Naive thymus-derived CD4-positive, alpha-beta T cell (primary cell): ENCODE data around the gene CCDC88A. TPM values are rescaled to one million over a fixed set of nuclear protein-coding genes. Genes with fewer than 3 reads are reported as not detected.

ENCODE experiments used
- ATAC-seq: fragments of 150-1000 bp; cut with Tn5 transposase; 2 replicates; pipeline ENCODE4 v1.10.0; 2021; ENCODE audit warnings: mild to moderate bottlenecking, moderate library complexity
- CTCF ChIA-PET: fragments of 350-600 bp; sonication (Branson Sonifier 250); formaldehyde crosslinking; loops from one replicate; lab custom pipeline; 2021; ENCODE audit warnings: antibody characterized with exemption; lab: Charles Lee
- POLR2A ChIA-PET: fragments of 350-600 bp; sonication (Branson Sonifier 250); formaldehyde crosslinking; loops from one replicate; lab custom pipeline; 2021; ENCODE audit warnings: antibody characterized with exemption, inconsistent platforms; lab: Charles Lee
- DNase-seq, 9 donors: peaks; one replicate each; pipeline versions ENCODE4 v3.0.0 to v3.0.0-alpha.2; 2020 to 2022; ENCODE audit warnings: mixed read lengths in 1 of 9
- H3K27ac ChIP-seq: one replicate; pipeline ENCODE4 v1.7.0; 2013; ENCODE audit warnings: mild to moderate bottlenecking, low read depth, low read length, moderate library complexity
- H3K27me3 ChIP-seq, 2 donors: one replicate each; pipeline ENCODE4 v1.7.0; 2013; ENCODE audit warnings: low read length in 2 of 2, mild to moderate bottlenecking in 2 of 2, moderate library complexity in 2 of 2; ENCODE audit not compliant: control insufficient read depth in 2 of 2, insufficient read depth in 2 of 2
- H3K36me3 ChIP-seq, 3 experiments: 1 replicate in 2 of 3; 2 replicates in 1 of 3; pipeline ENCODE4 v1.7.0; 2013; ENCODE audit warnings: low read length in 3 of 3, mild to moderate bottlenecking in 3 of 3, moderate library complexity in 1 of 3; ENCODE audit not compliant: insufficient read depth in 3 of 3, control insufficient read depth in 2 of 3
- H3K4me1 ChIP-seq, 2 donors: one replicate each; pipeline ENCODE4 v1.7.0; 2013; ENCODE audit warnings: low read length in 2 of 2, mild to moderate bottlenecking in 2 of 2, moderate library complexity in 1 of 2; ENCODE audit not compliant: control insufficient read depth in 2 of 2, insufficient read depth in 2 of 2
- H3K4me3 ChIP-seq: 2 replicates; pipeline ENCODE4 v1.7.0; 2013; ENCODE audit warnings: mild to moderate bottlenecking, low read length
- H3K9me3 ChIP-seq, 3 experiments: 1 replicate in 2 of 3; 2 replicates in 1 of 3; pipeline ENCODE4 v1.7.0; 2013; ENCODE audit warnings: low read length in 3 of 3; ENCODE audit not compliant: control insufficient read depth in 2 of 3
- H3K27ac Mint-ChIP-seq, 9 donors: one replicate each; pipeline ENCODE4 v1.8.0; 2020 to 2022; ENCODE audit warnings: mixed read lengths in 9 of 9, mild to moderate bottlenecking in 8 of 9, moderate library complexity in 5 of 9, inconsistent platforms in 2 of 9
- H3K27me3 Mint-ChIP-seq, 5 donors: one replicate each; pipeline ENCODE4 v1.8.0; 2021 to 2022; ENCODE audit warnings: mixed read lengths in 5 of 5, mild to moderate bottlenecking in 1 of 5
- H3K36me3 Mint-ChIP-seq, 5 donors: one replicate each; pipeline ENCODE4 v1.8.0; 2020 to 2022; ENCODE audit warnings: mixed read lengths in 5 of 5, mild to moderate bottlenecking in 3 of 5, inconsistent platforms in 1 of 5
- H3K4me1 Mint-ChIP-seq, 7 donors: one replicate each; pipeline ENCODE4 v1.8.0; 2020 to 2022; ENCODE audit warnings: mixed read lengths in 7 of 7, mild to moderate bottlenecking in 3 of 7, inconsistent platforms in 1 of 7
- H3K4me3 Mint-ChIP-seq, 10 donors: one replicate each; pipeline ENCODE4 v1.8.0; 2020 to 2022; ENCODE audit warnings: mild to moderate bottlenecking in 10 of 10, mixed read lengths in 10 of 10, moderate library complexity in 6 of 10, inconsistent platforms in 2 of 10
- H3K9me3 Mint-ChIP-seq, 11 donors: one replicate each; pipeline ENCODE4 v1.8.0; 2020 to 2022; ENCODE audit warnings: mixed read lengths in 11 of 11, mild to moderate bottlenecking in 4 of 11, inconsistent platforms in 1 of 11, moderate library complexity in 1 of 11
- intact Hi-C, 2 donors: fragments of 100-400 bp; cut with micrococcal nuclease; formaldehyde crosslinking; loops; one replicate each; pipeline ENCODE4 v1.15.1; 2023
- polyA plus RNA-seq, 2 donors: library from polyadenylated mRNA; unstranded; fragments of 300-500 nt; fragmentation: Illumina TruSeq; gene quantifications; one replicate each; pipeline ENCODE4 v1.2.3, GENCODE V29; 2021
- total RNA-seq, 6 experiments: library from RNA in 5 of 6; stranded (reverse) in 5 of 6; gene quantifications; 1 replicate in 5 of 6; 2 replicates in 1 of 6; pipeline ENCODE4 v1.2.3 and lab custom pipeline; 2021 to 2026

Gene CCDC88A
- total and polyA plus RNA-seq, 7 experiments from 2014 or later: 1.2 to 53.3 (median 15.9) TPM

GRCh38 chr2:55309446-55309845 is 110.2 kb downstream of the CCDC88A start:
- H3K9me3 Mint-ChIP-seq: no peaks in the 10 kb centered on the region

GRCh38 chr2:55302241-55302640 is 117.4 kb downstream of the CCDC88A start:
- Histone ChIP-seq H3K9me3 (no peaks in the 10 kb centered on the region), H3K4me1 (no peaks in the 10 kb centered on the region), H3K27ac (no peak overlapping the region), H3K4me3 (no peak overlapping the region), H3K36me3 (no peaks in the 10 kb centered on the region), H3K27me3 (no peaks in the 10 kb centered on the region)
- no peak overlapping the region for H3K27ac Mint-ChIP-seq
- H3K4me3 Mint-ChIP-seq: no peak overlapping the region
- POLR2A ChIA-PET: interaction anchor here (1.3 kb wide), 1 partner anchor 11 kb away, joined by 3 read pairs; no protein-coding TSS in a partner anchor
- no peak for ATAC-seq
- no peak for DNase-seq
- CTCF ChIA-PET: no interaction called here
- peaks cover 0 to 4% (median 0%) of the 10 kb centered on the region in 7 donors for H3K4me1 Mint-ChIP-seq
- peaks cover 0 to 7% (median 0%) of the 10 kb centered on the region in 5 donors for H3K27me3 Mint-ChIP-seq
- intact Hi-C loops: no loop called here
- H3K9me3 Mint-ChIP-seq: no peaks in the 10 kb centered on the region
- peaks cover 0 to 3% (median 0%) of the 10 kb centered on the region in 5 donors for H3K36me3 Mint-ChIP-seq

More at GRCh38 chr2:55309446-55309845, 110.2 kb downstream of the CCDC88A start:
- Histone ChIP-seq H3K36me3 (no peaks in the 10 kb centered on the region), H3K9me3 (no peaks in the 10 kb centered on the region), H3K27me3 (no peaks in the 10 kb centered on the region), H3K4me1 (no peaks in the 10 kb centered on the region), H3K27ac (no peak overlapping the region), H3K4me3 (no peak overlapping the region)
- CTCF ChIA-PET: no interaction called here
- DNase-seq (no peak), ATAC-seq (no peak)
- Mint-ChIP-seq H3K4me1 (peaks cover 0 to 10% (median 0%) of the 10 kb centered on the region in 7 donors), H3K27ac (no peak overlapping the region), H3K36me3 (peaks cover 0 to 14% (median 6%) of the 10 kb centered on the region in 5 donors), H3K27me3 (no peaks in the 10 kb centered on the region), H3K4me3 (no peak overlapping the region)
- POLR2A ChIA-PET: no interaction called here
- intact Hi-C loops: no loop called here

GRCh38 chr2:55301277-55301676 is 118.4 kb downstream of the CCDC88A start:
- Histone ChIP-seq H3K27me3 (no peaks in the 10 kb centered on the region), H3K27ac (no peak overlapping the region), H3K36me3 (no peaks in the 10 kb centered on the region), H3K9me3 (no peaks in the 10 kb centered on the region), H3K4me3 (no peak overlapping the region), H3K4me1 (no peaks in the 10 kb centered on the region)
- intact Hi-C loops: no loop called here
- POLR2A ChIA-PET: interaction anchor here (1.3 kb wide), 1 partner anchor 10 kb away, joined by 3 read pairs; no protein-coding TSS in a partner anchor
- no peaks in the 10 kb centered on the region for H3K9me3 Mint-ChIP-seq
- CTCF ChIA-PET: no interaction called here
- ATAC-seq (no peak), DNase-seq (no peak)
- H3K36me3 Mint-ChIP-seq: peaks cover 0 to 3% (median 0%) of the 10 kb centered on the region in 5 donors
- H3K4me1 Mint-ChIP-seq: peaks cover 0 to 4% (median 0%) of the 10 kb centered on the region in 7 donors
- peaks cover 0 to 7% (median 0%) of the 10 kb centered on the region in 5 donors for H3K27me3 Mint-ChIP-seq
- no peak overlapping the region for H3K4me3 Mint-ChIP-seq
- H3K27ac Mint-ChIP-seq: no peak overlapping the region

- no peaks in the 10 kb centered on the region for H3K36me3 ChIP-seq
- CTCF ChIA-PET: interaction anchor here (0.7 kb wide), 1 partner anchor 223 kb away, joined by 3 read pairs; no protein-coding TSS in a partner anchor
- POLR2A ChIA-PET: no interaction called here
Observed at GRCh38 chr2:55296393-55296792, 123.3 kb downstream of the CCDC88A start.

GRCh38 chr2:55283083-55283482 is 136.6 kb downstream of the CCDC88A start:
- Histone ChIP-seq H3K27ac (peak overlapping the region; percentile 93), H3K4me3 (no peak overlapping the region)
- CTCF ChIA-PET: no interaction called here

More at GRCh38 chr2:55296393-55296792, 123.3 kb downstream of the CCDC88A start:
- intact Hi-C loops: no loop called here
- H3K27ac Mint-ChIP-seq: no peak overlapping the region
- Histone ChIP-seq H3K27me3 (no peaks in the 10 kb centered on the region), H3K9me3 (no peaks in the 10 kb centered on the region), H3K27ac (no peak overlapping the region), H3K4me1 (no peaks in the 10 kb centered on the region), H3K4me3 (no peak overlapping the region)
- no peak for DNase-seq
- H3K27me3 Mint-ChIP-seq: no peaks in the 10 kb centered on the region
- H3K4me1 Mint-ChIP-seq: peaks cover 0 to 13% (median 12%) of the 10 kb centered on the region in 7 donors
- no peak for ATAC-seq
- peaks cover 0 to 3% (median 0%) of the 10 kb centered on the region in 5 donors for H3K36me3 Mint-ChIP-seq
- no peaks in the 10 kb centered on the region for H3K9me3 Mint-ChIP-seq
- no peak overlapping the region for H3K4me3 Mint-ChIP-seq

GRCh38 chr2:55282110-55282917 is 137.3 kb downstream of the CCDC88A start:
- Histone ChIP-seq H3K27ac (peak overlapping the region; percentile 93), H3K36me3 (peaks cover 0 to 3% (median 0%) of the 10 kb centered on the region in 3 experiments), H3K27me3 (no peaks in the 10 kb centered on the region), H3K4me1 (peaks cover 0 to 4% of the 10 kb centered on the region in 2 donors), H3K4me3 (peak overlapping the region; percentile 80), H3K9me3 (no peaks in the 10 kb centered on the region)
- Mint-ChIP-seq H3K4me3 (peak overlapping the region; percentile 87 to 97 (median 92)), H3K36me3 (peaks cover 0 to 8% (median 1%) of the 10 kb centered on the region in 5 donors), H3K27me3 (peaks cover 0 to 2% (median 0%) of the 10 kb centered on the region in 5 donors), H3K9me3 (no peaks in the 10 kb centered on the region), H3K27ac (peak overlapping the region; percentile 94 to 99 (median 98)), H3K4me1 (peaks cover 11 to 43% (median 29%) of the 10 kb centered on the region in 7 donors)
- CTCF ChIA-PET: interaction anchor here (0.6 kb wide), 1 partner anchor 38 kb away, joined by 4 read pairs; no protein-coding TSS in a partner anchor
- intact Hi-C loops: loop anchor here (1.0 to 10.0 kb wide), 10 partner anchors 13 to 1168 kb away; partner anchors contain the start of genes CFAP36 (in 2 of the 2), CLHC1 (in 2 of the 2), MTIF2 (in 2 of the 2) and PPP4R3B (in 2 of the 2)
- peak; percentile 78 to 87 (median 83) for DNase-seq
- POLR2A ChIA-PET: interaction anchor here (0.6 to 2.6 kb wide), 6 partner anchors 12 to 336 kb away, joined by 3 to 21 read pairs (median 4); partner anchors contain the start of genes CFAP36, CLHC1, MTIF2 and PPP4R3B
- ATAC-seq: peak; percentile 99

More at GRCh38 chr2:55283083-55283482, 136.6 kb downstream of the CCDC88A start:
- H3K27me3 Mint-ChIP-seq: peaks cover 0 to 2% (median 0%) of the 10 kb centered on the region in 5 donors
- Histone ChIP-seq H3K27me3 (no peaks in the 10 kb centered on the region), H3K4me1 (peaks cover 0 to 4% of the 10 kb centered on the region in 2 donors), H3K9me3 (no peaks in the 10 kb centered on the region), H3K36me3 (peaks cover 0 to 3% (median 0%) of the 10 kb centered on the region in 3 experiments)
- peak overlapping the region; percentile 34 to 97 (median 92) for H3K4me3 Mint-ChIP-seq
- DNase-seq (no peak), ATAC-seq (no peak)
- peaks cover 0 to 8% (median 1%) of the 10 kb centered on the region in 5 donors for H3K36me3 Mint-ChIP-seq
- H3K9me3 Mint-ChIP-seq: no peaks in the 10 kb centered on the region
- H3K4me1 Mint-ChIP-seq: peaks cover 11 to 48% (median 32%) of the 10 kb centered on the region in 7 donors
- H3K27ac Mint-ChIP-seq: peak overlapping the region in 6 of 9 donors; percentile 13 to 99 (median 58)
- intact Hi-C loops: loop anchor here (5.0 to 10.0 kb wide), 4 partner anchors 134 to 1168 kb away; partner anchors contain the start of genes ACYP2 (in 1 of the 2), CCDC88A (in 1 of the 2), EML6 (in 1 of the 2) and PNPT1 (in 1 of the 2)
- POLR2A ChIA-PET: interaction anchor here (1.0 kb wide), 1 partner anchor 51 kb away, joined by 3 read pairs; the partner anchor contains the start of genes CLHC1 and RPS27A
